ENCODE data around the gene OR11L1.

OR11L1 gene

DNA sequence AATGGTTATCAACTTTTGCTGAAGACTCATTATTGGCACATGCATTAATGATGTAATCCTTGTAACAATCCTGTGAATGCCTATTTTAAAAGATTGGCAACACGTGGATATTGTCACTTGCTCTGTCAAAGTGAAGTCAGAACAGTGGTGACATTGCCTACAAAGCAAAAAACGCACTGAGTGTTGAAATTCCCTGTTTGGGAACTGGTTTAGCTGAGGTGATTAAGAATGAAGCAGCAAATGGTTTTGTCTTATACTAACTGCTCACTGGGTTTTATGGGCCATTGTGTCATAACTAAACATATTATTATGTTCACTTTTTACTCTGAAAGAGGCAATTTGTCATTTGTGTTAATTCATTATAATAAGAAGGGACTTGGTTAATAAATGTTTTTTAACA is 29.1 kb downstream of the OR11L1 start:
- DNase-seq (ENCODE audit: low read depth) = no peak

- no peak for DNase-seq (ENCODE audit: low read depth)
Observed at GRCh38 chr1:247797518-247797917, 44.2 kb downstream of the OR11L1 start.
